Measurements from ENCODE around the gene TMEM255A.

TMEM255A gene

GRCh38 chrX:120274958-120275357 is 36.3 kb downstream of the TMEM255A start:
- no peak for DNase-seq
- in situ Hi-C loops (cut with MboI; ENCODE audit: low pct_unique_long_range_greater_than_20kb, low sequenced_read_pairs), result no loop called here

GRCh38 chrX:120274145-120274544 is 37.1 kb downstream of the TMEM255A start:
- in situ Hi-C loops (cut with MboI; ENCODE audit: low pct_unique_long_range_greater_than_20kb, low sequenced_read_pairs), result no loop called here
- DNase-seq, result no peak

- no peak for DNase-seq
- in situ Hi-C loops (cut with MboI; ENCODE audit: low pct_unique_long_range_greater_than_20kb, low sequenced_read_pairs), result no loop called here
These were observed 40.0 kb downstream of the TMEM255A start for GRCh38 chrX:120271218-120271617.

- DNase-seq, result no peak
- in situ Hi-C loops (cut with MboI; ENCODE audit: low pct_unique_long_range_greater_than_20kb, low sequenced_read_pairs), result no loop called here
These were observed 40.7 kb downstream of the TMEM255A start for GRCh38 chrX:120270567-120270966.

GRCh38 chrX:120269373-120270035 is 41.8 kb downstream of the TMEM255A start:
- in situ Hi-C loops (cut with MboI; ENCODE audit: low pct_unique_long_range_greater_than_20kb, low sequenced_read_pairs), result no loop called here

GRCh38 chrX:120264341-120264740 is 46.9 kb downstream of the TMEM255A start:
- DNase-seq, result peak; percentile 23
- in situ Hi-C loops (cut with MboI; ENCODE audit: low pct_unique_long_range_greater_than_20kb, low sequenced_read_pairs), result no loop called here

More at GRCh38 chrX:120269373-120270035, 41.8 kb downstream of the TMEM255A start:
- no peak for DNase-seq

- in situ Hi-C loops (cut with MboI; ENCODE audit: low pct_unique_long_range_greater_than_20kb, low sequenced_read_pairs), result no loop called here
- DNase-seq, result peak; percentile 67
These were observed 48.2 kb downstream of the TMEM255A start for GRCh38 chrX:120262859-120263708.

- DNase-seq, result no peak
- in situ Hi-C loops (cut with MboI; ENCODE audit: low pct_unique_long_range_greater_than_20kb, low sequenced_read_pairs), result no loop called here
These were observed 50.9 kb downstream of the TMEM255A start for GRCh38 chrX:120260369-120260768.

GRCh38 chrX:120253784-120254183 is 57.5 kb downstream of the TMEM255A start:
- in situ Hi-C loops (cut with MboI; ENCODE audit: low pct_unique_long_range_greater_than_20kb, low sequenced_read_pairs), result no loop called here
- DNase-seq, result no peak

- peak; percentile 72 for DNase-seq
- in situ Hi-C loops (cut with MboI; ENCODE audit: low pct_unique_long_range_greater_than_20kb, low sequenced_read_pairs), result no loop called here
These were observed 59.7 kb downstream of the TMEM255A start for GRCh38 chrX:120251471-120252011.

GRCh38 chrX:120250522-120251271 is 60.6 kb downstream of the TMEM255A start, which contains the start of gene ZBTB33:
Gene ZBTB33 (plus strand): TSS chrX:120250812. CDS start chrX:120253416, 2,604 bp downstream.
- in situ Hi-C loops (cut with MboI; ENCODE audit: low pct_unique_long_range_greater_than_20kb, low sequenced_read_pairs), result no loop called here
- peak; percentile 99 for DNase-seq

GRCh38 chrX:120244735-120245498 is 66.3 kb downstream of the TMEM255A start:
- DNase-seq, result peak; percentile 90
- in situ Hi-C loops (cut with MboI; ENCODE audit: low pct_unique_long_range_greater_than_20kb, low sequenced_read_pairs), result no loop called here

- in situ Hi-C loops (cut with MboI; ENCODE audit: low pct_unique_long_range_greater_than_20kb, low sequenced_read_pairs), result no loop called here
These were observed 66.9 kb downstream of the TMEM255A start for GRCh38 chrX:120244395-120244734.

GRCh38 chrX:120242813-120243212 is 68.4 kb downstream of the TMEM255A start:
- no peak for DNase-seq
- in situ Hi-C loops (cut with MboI; ENCODE audit: low pct_unique_long_range_greater_than_20kb, low sequenced_read_pairs), result no loop called here

More at GRCh38 chrX:120244395-120244734, 66.9 kb downstream of the TMEM255A start:
- no peak for DNase-seq

GRCh38 chrX:120238933-120239332 is 72.3 kb downstream of the TMEM255A start:
- in situ Hi-C loops (cut with MboI; ENCODE audit: low pct_unique_long_range_greater_than_20kb, low sequenced_read_pairs), result no loop called here
- DNase-seq, result no peak

GRCh38 chrX:120236687-120237479 is 74.4 kb downstream of the TMEM255A start:
- in situ Hi-C loops (cut with MboI; ENCODE audit: low pct_unique_long_range_greater_than_20kb, low sequenced_read_pairs), result no loop called here

GRCh38 chrX:120235284-120235683 is 76.0 kb downstream of the TMEM255A start:
- in situ Hi-C loops (cut with MboI; ENCODE audit: low pct_unique_long_range_greater_than_20kb, low sequenced_read_pairs), result no loop called here
- no peak for DNase-seq

More at GRCh38 chrX:120236687-120237479, 74.4 kb downstream of the TMEM255A start:
- no peak for DNase-seq
